GM23338 (cell line): ENCODE measurements around the gene EPHA3. TPM values are rescaled to one million over a fixed set of nuclear protein-coding genes. Genes with fewer than 3 reads are reported as not detected.

Experiments used
- ATAC-seq: fragments of 200-7000 bp; cut with Tn5 transposase; 3 replicates; pipeline ENCODE4 v1.9.1; 2020
- DNase-seq: peaks from one replicate; pipeline ENCODE4 v3.0.0-alpha.2; 2015; ENCODE audit warnings: low spot score
- H2AFZ ChIP-seq: fragments of 200-600 bp; sonication (generic); 2 replicates; pipeline ENCODE4 v1.8.0; 2016; ENCODE audit warnings: antibody characterized with exemption, mild to moderate bottlenecking, moderate library complexity
- H3F3A ChIP-seq: fragments of 200-600 bp; sonication (generic); replicated peaks from 2 replicates; pipeline ENCODE4 v1.8.0; 2017; ENCODE audit warnings: antibody characterized with exemption, mixed run types, low read depth
- H3K27ac ChIP-seq: fragments of 200-600 bp; sonication (generic); 2 replicates; pipeline ENCODE4 v1.6.1; 2016; ENCODE audit warnings: low read depth
- H3K27me3 ChIP-seq: fragments of 200-600 bp; sonication (generic); 2 replicates; pipeline ENCODE4 v1.8.0; 2016; ENCODE audit warnings: mild to moderate bottlenecking, mixed run types, moderate library complexity; ENCODE audit not compliant: insufficient read depth
- H3K36me3 ChIP-seq: fragments of 200-600 bp; sonication (generic); 2 replicates; pipeline ENCODE4 v1.8.0; 2016; ENCODE audit warnings: mild to moderate bottlenecking; ENCODE audit not compliant: insufficient read depth
- H3K4me1 ChIP-seq: fragments of 200-600 bp; sonication (generic); 2 replicates; pipeline ENCODE4 v1.8.0; 2016; ENCODE audit warnings: mild to moderate bottlenecking, moderate library complexity; ENCODE audit not compliant: insufficient read depth
- H3K4me2 ChIP-seq: fragments of 200-600 bp; sonication (generic); 2 replicates; pipeline ENCODE4 v1.7.1; 2017; ENCODE audit warnings: mixed run types
- H3K4me3 ChIP-seq: fragments of 200-600 bp; sonication (generic); 2 replicates; pipeline ENCODE4 v1.6.1; 2016; ENCODE audit warnings: mixed run types
- H3K79me2 ChIP-seq: fragments of 200-600 bp; sonication (generic); replicated peaks from 2 replicates; pipeline ENCODE4 v1.8.0; 2017; ENCODE audit warnings: mild to moderate bottlenecking; ENCODE audit not compliant: insufficient read depth
- H3K9me2 ChIP-seq: fragments of 200-600 bp; sonication (generic); 2 replicates; pipeline ENCODE4 v1.8.0; 2017; ENCODE audit not compliant: insufficient read depth
- H4K20me1 ChIP-seq: fragments of 200-600 bp; sonication (generic); replicated peaks from 2 replicates; pipeline ENCODE4 v1.8.0; 2017; ENCODE audit warnings: mild to moderate bottlenecking; ENCODE audit not compliant: insufficient read depth
- H3K27ac Mint-ChIP-seq: 2 replicates; pipeline ENCODE4 v1.8.0; 2020; ENCODE audit warnings: inconsistent platforms, mild to moderate bottlenecking, moderate library complexity, mixed read lengths
- H3K27me3 Mint-ChIP-seq: 3 replicates; pipeline ENCODE4 v1.8.0; 2022; ENCODE audit warnings: low read depth, mild to moderate bottlenecking, moderate library complexity, mixed read lengths, inconsistent platforms; ENCODE audit not compliant: insufficient read depth, poor library complexity
- H3K36me3 Mint-ChIP-seq: 3 replicates; pipeline ENCODE4 v1.8.0; 2021; ENCODE audit warnings: low read depth, mild to moderate bottlenecking, inconsistent platforms, moderate library complexity, mixed read lengths
- H3K4me1 Mint-ChIP-seq: 3 replicates; pipeline ENCODE4 v1.8.0; 2020; ENCODE audit warnings: mild to moderate bottlenecking, inconsistent platforms, mixed read lengths
- H3K4me3 Mint-ChIP-seq: 3 replicates; pipeline ENCODE4 v1.8.0; 2021; ENCODE audit warnings: moderate library complexity, mild to moderate bottlenecking, inconsistent platforms, mixed read lengths
- H3K9me3 Mint-ChIP-seq: 3 replicates; pipeline ENCODE4 v1.8.0; 2020; ENCODE audit warnings: moderate library complexity, mild to moderate bottlenecking, inconsistent platforms, mixed read lengths
- CREB1 ChIP-seq: fragments of 250-450 bp; sonication (Bioruptor Pico); IDR thresholded peaks from 2 replicates; pipeline ENCODE4 v1.5.0; 2020; ENCODE audit warnings: low read depth, mild to moderate bottlenecking, moderate library complexity
- EZH2 ChIP-seq: fragments of 200-600 bp; sonication (generic); IDR thresholded peaks from one replicate; pipeline ENCODE4 v1.8.0; 2017; ENCODE audit warnings: antibody characterized with exemption, mild to moderate bottlenecking, low read depth; ENCODE audit not compliant: unreplicated experiment
- EZH2phosphoT487 ChIP-seq: fragments of 200-600 bp; sonication (generic); IDR thresholded peaks from one replicate; pipeline ENCODE4 v1.8.1; 2018; ENCODE audit warnings: antibody characterized with exemption; ENCODE audit not compliant: unreplicated experiment
- JUNB ChIP-seq: IDR thresholded peaks from one replicate; pipeline ENCODE4 v1.6.1; 2016; ENCODE audit warnings: antibody characterized with exemption; ENCODE audit not compliant: unreplicated experiment
- NANOG ChIP-seq: IDR thresholded peaks from 2 replicates; pipeline ENCODE4 v1.6.1; 2016; ENCODE audit warnings: antibody characterized with exemption, borderline replicate concordance
- POLR2AphosphoS5 ChIP-seq: IDR thresholded peaks from 2 replicates; pipeline ENCODE4 v1.6.1; 2016; ENCODE audit warnings: antibody characterized with exemption, low read depth
- STAT1 ChIP-seq: IDR thresholded peaks from one replicate; pipeline ENCODE4 v1.6.1; 2016; ENCODE audit warnings: antibody characterized with exemption; ENCODE audit not compliant: unreplicated experiment
- ZNF114 ChIP-seq: fragments of 250-450 bp; sonication (Bioruptor Pico); IDR thresholded peaks from 2 replicates; pipeline ENCODE4 v1.5.0; 2020; ENCODE audit warnings: mild to moderate bottlenecking, moderate library complexity
- ZNF331 ChIP-seq: fragments of 250-450 bp; sonication (Bioruptor Pico); IDR thresholded peaks from 2 replicates; pipeline ENCODE4 v1.5.0; 2020; ENCODE audit warnings: low read depth, mild to moderate bottlenecking, moderate library complexity
- polyA plus RNA-seq: library from polyadenylated mRNA; unstranded; fragments of >200 nt; fragmentation: Nextera tagmentation; extraction: Ambion mirVana; gene quantifications from 2 replicates; pipeline ENCODE4 v1.2.1, GENCODE V29; 2016
- total RNA-seq: library from RNA; depleted of rRNA; stranded (reverse); fragments of >200 nt; shearing (Covaris generic); gene quantifications from 2 replicates; pipeline ENCODE4 v1.2.3, GENCODE V29; 2014
- TF ChIP-seq, protein P1 (sequence below): IDR thresholded peaks from one replicate; pipeline ENCODE4 v1.6.1; 2018; ENCODE audit warnings: antibody characterized with exemption; ENCODE audit not compliant: unreplicated experiment
- TF ChIP-seq, protein P2 (sequence below), 2 experiments: fragments of 200-600 bp in 1 of 2; sonication (generic) in 1 of 2; conservative IDR thresholded peaks; 2 replicates each; pipeline versions ENCODE4 v1.5.1 to v1.6.1; 2016 to 2017; ENCODE audit warnings: antibody characterized with exemption in 2 of 2, low read depth in 2 of 2, mild to moderate bottlenecking in 2 of 2, moderate library complexity in 1 of 2
- TF ChIP-seq, protein P3 (sequence below): fragments of 250-450 bp; sonication (Bioruptor Pico); IDR thresholded peaks from 2 replicates; pipeline ENCODE4 v1.5.0; 2020; ENCODE audit warnings: mild to moderate bottlenecking, moderate library complexity
- TF ChIP-seq, protein P4 (sequence below): IDR thresholded peaks from 2 replicates; pipeline ENCODE4 v1.6.1; 2016; ENCODE audit warnings: antibody characterized with exemption

The EPHA3 gene
- total and polyA plus RNA-seq, 2 experiments from 2014 or later, result 0.05 to 0.21 TPM

DNA sequence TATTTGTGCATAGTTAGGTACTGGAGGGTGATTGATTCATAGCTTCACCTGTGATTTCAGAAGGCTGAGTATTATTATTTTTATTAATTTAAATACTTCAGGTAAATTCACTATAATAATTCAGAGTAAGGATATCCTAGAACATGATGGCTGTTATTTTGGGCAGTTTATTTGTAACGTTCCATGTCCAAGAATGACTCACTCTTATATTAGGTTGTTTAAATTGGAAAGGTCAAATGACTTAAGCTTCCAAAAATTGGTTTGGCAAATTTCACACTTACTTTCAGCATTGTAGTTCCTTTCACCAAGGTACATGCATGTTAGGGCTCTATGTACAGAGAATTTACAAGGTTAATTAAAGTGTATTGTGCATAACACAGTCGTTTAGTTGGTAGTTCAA, 120.2 kb downstream of the EPHA3 start:
- H2AFZ ChIP-seq, result no peak overlapping the region
- H3K4me2 ChIP-seq, result no peak overlapping the region
- no peak overlapping the region for H3K27ac Mint-ChIP-seq
- no peak overlapping the region for H3K4me3 Mint-ChIP-seq
- H4K20me1 ChIP-seq, result no peaks in the 10 kb centered on the region
- ATAC-seq (no peak), DNase-seq (no peak)
- H3K4me3 ChIP-seq, result no peak overlapping the region
- no peaks in the 10 kb centered on the region for H3K27me3 Mint-ChIP-seq
- H3K36me3 Mint-ChIP-seq, result no peaks in the 10 kb centered on the region
- no peaks in the 10 kb centered on the region for H3K9me3 Mint-ChIP-seq
- peaks cover 6% of the 10 kb centered on the region for H3K4me1 Mint-ChIP-seq
- H3F3A ChIP-seq, result no peaks in the 10 kb centered on the region
- H3K9me2 ChIP-seq, result no peaks in the 10 kb centered on the region
- no peaks in the 10 kb centered on the region for H3K36me3 ChIP-seq
- no peak for TF ChIP-seq CREB1 (CRISPR knock-in tag)
- no peak for TF ChIP-seq EZH2
- TF ChIP-seq, protein P1, sequence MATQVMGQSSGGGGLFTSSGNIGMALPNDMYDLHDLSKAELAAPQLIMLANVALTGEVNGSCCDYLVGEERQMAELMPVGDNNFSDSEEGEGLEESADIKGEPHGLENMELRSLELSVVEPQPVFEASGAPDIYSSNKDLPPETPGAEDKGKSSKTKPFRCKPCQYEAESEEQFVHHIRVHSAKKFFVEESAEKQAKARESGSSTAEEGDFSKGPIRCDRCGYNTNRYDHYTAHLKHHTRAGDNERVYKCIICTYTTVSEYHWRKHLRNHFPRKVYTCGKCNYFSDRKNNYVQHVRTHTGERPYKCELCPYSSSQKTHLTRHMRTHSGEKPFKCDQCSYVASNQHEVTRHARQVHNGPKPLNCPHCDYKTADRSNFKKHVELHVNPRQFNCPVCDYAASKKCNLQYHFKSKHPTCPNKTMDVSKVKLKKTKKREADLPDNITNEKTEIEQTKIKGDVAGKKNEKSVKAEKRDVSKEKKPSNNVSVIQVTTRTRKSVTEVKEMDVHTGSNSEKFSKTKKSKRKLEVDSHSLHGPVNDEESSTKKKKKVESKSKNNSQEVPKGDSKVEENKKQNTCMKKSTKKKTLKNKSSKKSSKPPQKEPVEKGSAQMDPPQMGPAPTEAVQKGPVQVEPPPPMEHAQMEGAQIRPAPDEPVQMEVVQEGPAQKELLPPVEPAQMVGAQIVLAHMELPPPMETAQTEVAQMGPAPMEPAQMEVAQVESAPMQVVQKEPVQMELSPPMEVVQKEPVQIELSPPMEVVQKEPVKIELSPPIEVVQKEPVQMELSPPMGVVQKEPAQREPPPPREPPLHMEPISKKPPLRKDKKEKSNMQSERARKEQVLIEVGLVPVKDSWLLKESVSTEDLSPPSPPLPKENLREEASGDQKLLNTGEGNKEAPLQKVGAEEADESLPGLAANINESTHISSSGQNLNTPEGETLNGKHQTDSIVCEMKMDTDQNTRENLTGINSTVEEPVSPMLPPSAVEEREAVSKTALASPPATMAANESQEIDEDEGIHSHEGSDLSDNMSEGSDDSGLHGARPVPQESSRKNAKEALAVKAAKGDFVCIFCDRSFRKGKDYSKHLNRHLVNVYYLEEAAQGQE, result no peak
- no peak for TF ChIP-seq EZH2phosphoT487
- no peak for TF ChIP-seq NANOG
- TF ChIP-seq, protein P2, sequence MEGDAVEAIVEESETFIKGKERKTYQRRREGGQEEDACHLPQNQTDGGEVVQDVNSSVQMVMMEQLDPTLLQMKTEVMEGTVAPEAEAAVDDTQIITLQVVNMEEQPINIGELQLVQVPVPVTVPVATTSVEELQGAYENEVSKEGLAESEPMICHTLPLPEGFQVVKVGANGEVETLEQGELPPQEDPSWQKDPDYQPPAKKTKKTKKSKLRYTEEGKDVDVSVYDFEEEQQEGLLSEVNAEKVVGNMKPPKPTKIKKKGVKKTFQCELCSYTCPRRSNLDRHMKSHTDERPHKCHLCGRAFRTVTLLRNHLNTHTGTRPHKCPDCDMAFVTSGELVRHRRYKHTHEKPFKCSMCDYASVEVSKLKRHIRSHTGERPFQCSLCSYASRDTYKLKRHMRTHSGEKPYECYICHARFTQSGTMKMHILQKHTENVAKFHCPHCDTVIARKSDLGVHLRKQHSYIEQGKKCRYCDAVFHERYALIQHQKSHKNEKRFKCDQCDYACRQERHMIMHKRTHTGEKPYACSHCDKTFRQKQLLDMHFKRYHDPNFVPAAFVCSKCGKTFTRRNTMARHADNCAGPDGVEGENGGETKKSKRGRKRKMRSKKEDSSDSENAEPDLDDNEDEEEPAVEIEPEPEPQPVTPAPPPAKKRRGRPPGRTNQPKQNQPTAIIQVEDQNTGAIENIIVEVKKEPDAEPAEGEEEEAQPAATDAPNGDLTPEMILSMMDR (conservative IDR thresholded peaks at IDR 0.05; ENCODE audit: low read depth in 2 of 2), result no peak
- TF ChIP-seq JUNB, result no peak
- no peak for TF ChIP-seq POLR2AphosphoS5
- TF ChIP-seq, protein P3, sequence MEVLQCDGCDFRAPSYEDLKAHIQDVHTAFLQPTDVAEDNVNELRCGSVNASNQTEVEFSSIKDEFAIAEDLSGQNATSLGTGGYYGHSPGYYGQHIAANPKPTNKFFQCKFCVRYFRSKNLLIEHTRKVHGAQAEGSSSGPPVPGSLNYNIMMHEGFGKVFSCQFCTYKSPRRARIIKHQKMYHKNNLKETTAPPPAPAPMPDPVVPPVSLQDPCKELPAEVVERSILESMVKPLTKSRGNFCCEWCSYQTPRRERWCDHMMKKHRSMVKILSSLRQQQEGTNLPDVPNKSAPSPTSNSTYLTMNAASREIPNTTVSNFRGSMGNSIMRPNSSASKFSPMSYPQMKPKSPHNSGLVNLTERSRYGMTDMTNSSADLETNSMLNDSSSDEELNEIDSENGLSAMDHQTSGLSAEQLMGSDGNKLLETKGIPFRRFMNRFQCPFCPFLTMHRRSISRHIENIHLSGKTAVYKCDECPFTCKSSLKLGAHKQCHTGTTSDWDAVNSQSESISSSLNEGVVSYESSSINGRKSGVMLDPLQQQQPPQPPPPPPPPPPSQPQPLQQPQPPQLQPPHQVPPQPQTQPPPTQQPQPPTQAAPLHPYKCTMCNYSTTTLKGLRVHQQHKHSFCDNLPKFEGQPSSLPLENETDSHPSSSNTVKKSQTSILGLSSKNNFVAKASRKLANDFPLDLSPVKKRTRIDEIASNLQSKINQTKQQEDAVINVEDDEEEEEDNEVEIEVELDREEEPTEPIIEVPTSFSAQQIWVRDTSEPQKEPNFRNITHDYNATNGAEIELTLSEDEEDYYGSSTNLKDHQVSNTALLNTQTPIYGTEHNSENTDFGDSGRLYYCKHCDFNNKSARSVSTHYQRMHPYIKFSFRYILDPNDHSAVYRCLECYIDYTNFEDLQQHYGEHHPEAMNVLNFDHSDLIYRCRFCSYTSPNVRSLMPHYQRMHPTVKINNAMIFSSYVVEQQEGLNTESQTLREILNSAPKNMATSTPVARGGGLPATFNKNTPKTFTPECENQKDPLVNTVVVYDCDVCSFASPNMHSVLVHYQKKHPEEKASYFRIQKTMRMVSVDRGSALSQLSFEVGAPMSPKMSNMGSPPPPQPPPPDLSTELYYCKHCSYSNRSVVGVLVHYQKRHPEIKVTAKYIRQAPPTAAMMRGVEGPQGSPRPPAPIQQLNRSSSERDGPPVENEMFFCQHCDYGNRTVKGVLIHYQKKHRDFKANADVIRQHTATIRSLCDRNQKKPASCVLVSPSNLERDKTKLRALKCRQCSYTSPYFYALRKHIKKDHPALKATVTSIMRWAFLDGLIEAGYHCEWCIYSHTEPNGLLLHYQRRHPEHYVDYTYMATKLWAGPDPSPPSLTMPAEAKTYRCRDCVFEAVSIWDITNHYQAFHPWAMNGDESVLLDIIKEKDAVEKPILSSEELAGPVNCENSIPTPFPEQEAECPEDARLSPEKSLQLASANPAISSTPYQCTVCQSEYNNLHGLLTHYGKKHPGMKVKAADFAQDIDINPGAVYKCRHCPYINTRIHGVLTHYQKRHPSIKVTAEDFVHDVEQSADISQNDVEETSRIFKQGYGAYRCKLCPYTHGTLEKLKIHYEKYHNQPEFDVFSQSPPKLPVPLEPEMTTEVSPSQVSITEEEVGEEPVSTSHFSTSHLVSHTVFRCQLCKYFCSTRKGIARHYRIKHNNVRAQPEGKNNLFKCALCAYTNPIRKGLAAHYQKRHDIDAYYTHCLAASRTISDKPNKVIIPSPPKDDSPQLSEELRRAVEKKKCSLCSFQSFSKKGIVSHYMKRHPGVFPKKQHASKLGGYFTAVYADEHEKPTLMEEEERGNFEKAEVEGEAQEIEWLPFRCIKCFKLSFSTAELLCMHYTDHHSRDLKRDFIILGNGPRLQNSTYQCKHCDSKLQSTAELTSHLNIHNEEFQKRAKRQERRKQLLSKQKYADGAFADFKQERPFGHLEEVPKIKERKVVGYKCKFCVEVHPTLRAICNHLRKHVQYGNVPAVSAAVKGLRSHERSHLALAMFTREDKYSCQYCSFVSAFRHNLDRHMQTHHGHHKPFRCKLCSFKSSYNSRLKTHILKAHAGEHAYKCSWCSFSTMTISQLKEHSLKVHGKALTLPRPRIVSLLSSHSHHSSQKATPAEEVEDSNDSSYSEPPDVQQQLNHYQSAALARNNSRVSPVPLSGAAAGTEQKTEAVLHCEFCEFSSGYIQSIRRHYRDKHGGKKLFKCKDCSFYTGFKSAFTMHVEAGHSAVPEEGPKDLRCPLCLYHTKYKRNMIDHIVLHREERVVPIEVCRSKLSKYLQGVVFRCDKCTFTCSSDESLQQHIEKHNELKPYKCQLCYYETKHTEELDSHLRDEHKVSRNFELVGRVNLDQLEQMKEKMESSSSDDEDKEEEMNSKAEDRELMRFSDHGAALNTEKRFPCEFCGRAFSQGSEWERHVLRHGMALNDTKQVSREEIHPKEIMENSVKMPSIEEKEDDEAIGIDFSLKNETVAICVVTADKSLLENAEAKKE (CRISPR knock-in tag), result no peak
- TF ChIP-seq, protein P4, sequence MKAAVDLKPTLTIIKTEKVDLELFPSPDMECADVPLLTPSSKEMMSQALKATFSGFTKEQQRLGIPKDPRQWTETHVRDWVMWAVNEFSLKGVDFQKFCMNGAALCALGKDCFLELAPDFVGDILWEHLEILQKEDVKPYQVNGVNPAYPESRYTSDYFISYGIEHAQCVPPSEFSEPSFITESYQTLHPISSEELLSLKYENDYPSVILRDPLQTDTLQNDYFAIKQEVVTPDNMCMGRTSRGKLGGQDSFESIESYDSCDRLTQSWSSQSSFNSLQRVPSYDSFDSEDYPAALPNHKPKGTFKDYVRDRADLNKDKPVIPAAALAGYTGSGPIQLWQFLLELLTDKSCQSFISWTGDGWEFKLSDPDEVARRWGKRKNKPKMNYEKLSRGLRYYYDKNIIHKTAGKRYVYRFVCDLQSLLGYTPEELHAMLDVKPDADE, result no peak
- no peak for TF ChIP-seq ZNF331 (CRISPR knock-in tag)
- TF ChIP-seq STAT1, result no peak
- TF ChIP-seq ZNF114 (CRISPR knock-in tag), result no peak
- H3K27me3 ChIP-seq, result no peaks in the 10 kb centered on the region
- H3K27ac ChIP-seq, result no peak overlapping the region
- no peaks in the 10 kb centered on the region for H3K79me2 ChIP-seq
- no peaks in the 10 kb centered on the region for H3K4me1 ChIP-seq
